ENCODE results near the gene HCRTR1. TPM values are rescaled to one million over a fixed set of nuclear protein-coding genes. Genes with fewer than 3 reads are reported as not detected.

HCRTR1 gene
- total and polyA plus RNA-seq, 10 of the 15 experiments (the other 5 are each of a cell fraction or from before 2014, with no cell fraction given): not detected

GRCh38 chr1:31660871-31661455, 43.5 kb downstream of the HCRTR1 start:
- TF ChIP-seq EP300 (IDR thresholded peaks at IDR 0.05; ENCODE audit: borderline replicate concordance in 1 of 2, control insufficient read depth in 1 of 2, low read depth in 2 of 2, low read length in 2 of 2): no peak
- TF ChIP-seq ZNF592 (IDR thresholded peaks at IDR 0.05): no peak
- TF ChIP-seq BHLHE40 (IDR thresholded peaks at IDR 0.05; ENCODE audit: borderline replicate concordance in 1 of 2, low read depth in 2 of 2, low read length in 1 of 2): no peak
- POLR2A ChIA-PET: interaction anchor here (1.3 kb wide), 1 partner anchor 10 kb away, joined by 3 read pairs; no protein-coding TSS in a partner anchor

More at GRCh38 chr1:31660871-31661455, 43.5 kb downstream of the HCRTR1 start:
- no peak overlapping the region for H2AFZ ChIP-seq (ENCODE audit: control insufficient read depth, low read depth, low read length)
- H3K36me3 ChIP-seq (ENCODE audit: control insufficient read depth in 2 of 2, insufficient read depth in 2 of 2, low read length in 1 of 2): no peaks in the 10 kb centered on the region
- H4K20me1 ChIP-seq (ENCODE audit: control insufficient read depth, insufficient read depth): no peaks in the 10 kb centered on the region
- H3K27ac ChIP-seq (ENCODE audit: control insufficient read depth, insufficient read depth): no peak overlapping the region
- no peak overlapping the region for H3K9ac ChIP-seq (ENCODE audit: control insufficient read depth, insufficient read depth, low read length)
- no peaks in the 10 kb centered on the region for H3K9me3 ChIP-seq (replicated peaks; ENCODE audit: control insufficient read depth, insufficient read depth, low read length)
- intact Hi-C loops (cut with micrococcal nuclease; ENCODE audit: unreplicated experiment) (loop anchor here (5.0 to 10.0 kb wide), 3 partner anchors 301 to 404 kb away; no protein-coding TSS in a partner anchor), in situ Hi-C loops (cut with MboI) (no loop called here)
- ChIA-PET RAD21 (ENCODE audit: unreplicated experiment) (interaction anchor here (1.0 to 2.1 kb wide), 3 partner anchors 44 to 128 kb away, joined by 3 to 12 read pairs (median 8); partner anchors contain the start of gene COL16A1), SMC1A (ENCODE audit: uncharacterized antibody, unreplicated experiment) (interaction anchor here (0.6 to 1.7 kb wide), 10 partner anchors 9 to 304 kb away, joined by 3 to 6 read pairs (median 3); no protein-coding TSS in a partner anchor), CTCF (interaction anchor here (0.6 to 7.0 kb wide), 11 partner anchors 40 to 480 kb away, joined by 3 to 90 read pairs (median 4); no protein-coding TSS in a partner anchor)
- no peaks in the 10 kb centered on the region for H3K4me1 ChIP-seq (ENCODE audit: control insufficient read depth, insufficient read depth, low read length)
- no peak for FAIRE-seq
- H3K4me2 ChIP-seq (ENCODE audit: control insufficient read depth, insufficient read depth): no peak overlapping the region
- no peak for DNase-seq (ENCODE audit: low read depth, low spot score)
- H3K4me3 ChIP-seq: no peak overlapping the region
- no peaks in the 10 kb centered on the region; a peak in 2 of 4 replicates for H3K27me3 ChIP-seq (replicated peaks in 1 of 2; ENCODE audit: control insufficient read depth in 2 of 2, insufficient read depth in 2 of 2, low read length in 1 of 2)
- 45% methylated on average over 4 of the region's 4 CpGs for WGBS (ENCODE audit: insufficient coverage, insufficient replicate concordance, low lambda C conversion rate, missing lambda C conversion rate)
- H3K79me2 ChIP-seq (ENCODE audit: control insufficient read depth, insufficient read depth, low read length): no peaks in the 10 kb centered on the region
- no TSS peak for BruUV-seq (replicated peaks)
- no peak for ATAC-seq
